Left renal cortex interstitium (tissue), 4 donors: Measurements from ENCODE around the gene SLA2. TPM values are rescaled to one million over a fixed set of nuclear protein-coding genes. Genes with fewer than 3 reads are reported as not detected.
"Not testable (repeated sequence)": the region's sequence is repeated elsewhere in the genome, so short reads cannot be mapped to it uniquely, and the experiment has no call there.

Experiments
- DNase-seq, 4 donors: peaks; one replicate each; pipeline ENCODE4 v3.0.0-alpha.2; 2013; ENCODE audit warnings: low read depth in 4 of 4, low spot score in 2 of 4, missing footprints in 1 of 4
- polyA plus RNA-seq, 4 donors: library from polyadenylated mRNA; unstranded; fragments of 120-200 nt; gene quantifications; one replicate each; pipeline ENCODE4 v1.2.1, GENCODE V29; 2013; ENCODE audit not compliant: insufficient read length in 4 of 4

SLA2 gene
- polyA plus RNA-seq, 4 donors: 0.33 to 0.47 (median 0.40) TPM

GRCh38 chr20:36578356-36579041, 67.5 kb downstream of the SLA2 start:
- DNase-seq: no peak

DNA sequence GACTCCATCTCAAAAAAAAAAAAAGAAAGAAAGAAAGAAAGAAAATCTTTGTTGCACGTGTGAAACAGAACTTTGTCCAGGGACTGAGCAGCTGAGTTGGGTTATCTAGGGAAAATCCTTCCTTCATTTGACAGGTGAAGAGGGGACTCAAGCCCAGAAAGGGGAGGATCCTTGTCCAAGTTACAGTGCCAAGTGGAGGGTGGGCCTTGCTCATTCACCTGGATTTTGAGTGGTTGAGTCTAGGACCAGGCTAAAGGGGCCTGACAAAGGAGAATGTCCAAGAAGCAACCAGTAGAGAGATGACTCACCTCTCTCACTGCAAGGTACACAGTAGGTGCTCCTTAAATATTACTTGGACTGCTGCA, 69.9 kb downstream of the SLA2 start:
- DNase-seq: no peak

- peak; percentile 54 to 61 (median 57) for DNase-seq
Observed at GRCh38 chr20:36574366-36575135, 71.4 kb downstream of the SLA2 start.

DNA sequence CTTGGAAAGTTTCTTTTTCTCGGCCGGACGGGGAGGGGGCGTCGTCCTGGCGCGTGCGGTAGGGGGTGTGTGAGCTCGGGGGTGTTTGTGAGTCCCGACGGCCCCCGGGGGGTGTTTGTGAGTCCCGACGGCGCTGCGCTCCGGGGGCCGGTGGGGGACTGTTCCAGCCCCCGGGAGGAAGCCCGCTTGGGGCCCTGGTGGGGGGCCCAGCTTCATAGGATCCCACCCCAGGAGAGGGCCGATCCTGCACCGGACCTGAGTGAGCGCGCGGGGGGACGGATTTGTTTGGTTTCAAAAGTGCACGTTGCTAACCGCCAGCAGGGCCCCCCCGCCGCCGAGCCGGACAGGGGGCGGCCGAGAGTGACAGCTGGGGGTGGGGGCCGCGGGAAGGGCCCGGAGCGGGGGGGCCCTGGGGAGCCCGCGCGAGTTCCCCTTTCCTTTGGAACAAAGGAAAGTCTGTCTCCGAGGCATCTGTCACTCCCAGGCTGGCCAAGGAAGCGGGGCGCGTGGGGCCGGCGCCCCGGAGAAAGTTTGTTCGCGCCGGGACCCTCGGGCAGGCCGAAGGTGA, 72.1 kb downstream of the SLA2 start:
- peak in 2 of 4 donors; percentile 21 to 23 for DNase-seq

DNA sequence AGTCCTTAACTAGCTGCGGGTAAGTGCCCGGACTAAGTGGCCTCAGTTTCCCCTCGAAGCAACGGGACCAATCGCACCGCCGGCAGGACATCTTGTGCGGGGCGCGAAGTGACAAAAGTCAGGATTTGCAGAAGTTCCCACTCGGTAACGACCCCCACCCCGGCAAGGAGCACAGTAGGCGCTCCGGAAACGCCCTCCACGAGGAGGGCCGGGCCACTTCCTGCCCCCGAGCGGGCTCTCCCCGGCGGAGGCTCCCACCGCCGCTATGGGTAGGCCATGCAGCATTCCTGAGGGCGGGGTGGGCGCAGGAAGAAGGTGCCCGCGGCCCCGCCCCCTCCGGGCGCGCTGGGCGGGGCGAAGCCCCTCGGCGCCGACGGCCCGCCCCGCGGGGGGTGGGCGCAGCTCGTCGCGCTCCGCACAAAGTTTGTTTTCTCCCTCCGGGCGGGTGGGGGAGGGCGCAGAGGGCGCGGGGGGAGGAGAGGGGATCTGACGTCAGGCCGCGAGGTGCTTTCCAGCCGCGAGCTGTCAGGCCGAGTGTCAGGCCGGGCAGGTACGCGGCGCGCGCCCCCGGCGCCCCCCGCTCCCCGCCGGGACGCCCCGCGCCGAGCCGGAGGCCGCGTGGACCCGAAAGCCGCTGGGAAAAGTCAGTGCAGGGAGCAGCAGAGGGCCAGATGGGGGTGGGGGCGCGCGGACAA, 72.7 kb downstream of the SLA2 start, which contains the start of gene TGIF2:
Gene TGIF2, plus strand, starts transcription at position 495 of the 695 bp plus-strand sequence. CDS start 5,178 bp downstream, outside the sequence.
- peak; percentile 56 to 91 (median 84) for DNase-seq

GRCh38 chr20:36572701-36573102, 73.3 kb downstream of the SLA2 start:
- peak in 1 of 4 donors; percentile 27 for DNase-seq

- peak; percentile 39 to 60 (median 42) for DNase-seq
Observed at GRCh38 chr20:36571564-36572504, 74.2 kb downstream of the SLA2 start.

DNA sequence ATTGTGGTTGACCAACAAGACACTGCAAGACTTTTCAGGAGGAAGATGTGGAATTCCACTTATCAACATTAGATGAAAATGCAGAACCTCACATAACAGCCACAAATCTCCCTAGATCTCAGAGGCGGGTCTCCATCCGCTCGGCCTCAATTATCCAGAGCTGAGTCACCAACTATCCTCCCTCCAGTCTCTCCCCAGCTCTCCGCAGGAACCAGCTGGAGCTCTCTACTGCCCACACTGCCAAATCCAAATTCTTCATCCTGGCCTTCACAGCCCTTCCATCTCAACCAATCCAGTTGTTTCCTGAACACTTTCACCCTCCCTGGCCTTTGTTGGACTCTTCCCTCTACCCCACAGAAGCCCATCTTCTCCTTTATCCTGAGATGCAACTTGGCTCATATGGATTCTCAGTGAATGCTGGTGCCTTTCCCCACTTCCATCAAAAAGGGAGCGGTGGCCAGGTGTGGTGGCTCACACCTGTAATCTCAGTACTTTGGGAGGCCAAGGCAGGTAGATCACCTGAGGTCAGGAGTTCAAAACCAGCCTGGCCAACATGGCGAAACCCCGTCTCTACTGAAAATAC, 76.1 kb downstream of the SLA2 start:
- no peak for DNase-seq

DNA sequence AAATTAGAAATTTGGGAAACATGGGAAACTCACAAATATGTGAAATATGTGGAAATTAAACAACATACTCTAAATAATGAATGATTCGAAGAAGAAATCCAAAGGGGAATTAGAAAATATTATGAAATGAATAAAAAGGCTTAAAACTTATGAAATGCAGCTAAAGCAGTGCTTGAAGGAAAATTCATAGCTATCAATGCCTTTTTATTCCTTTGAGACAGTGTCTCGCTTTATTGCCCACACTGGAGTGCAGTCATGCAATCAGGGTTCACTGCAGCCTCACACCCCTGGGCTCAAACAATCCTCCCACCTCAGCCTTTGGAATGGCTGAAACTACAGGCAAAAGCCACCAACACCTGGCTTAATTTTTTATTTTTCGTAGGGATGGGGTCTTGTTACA, 80.5 kb downstream of the SLA2 start:
- DNase-seq: no peak

DNA sequence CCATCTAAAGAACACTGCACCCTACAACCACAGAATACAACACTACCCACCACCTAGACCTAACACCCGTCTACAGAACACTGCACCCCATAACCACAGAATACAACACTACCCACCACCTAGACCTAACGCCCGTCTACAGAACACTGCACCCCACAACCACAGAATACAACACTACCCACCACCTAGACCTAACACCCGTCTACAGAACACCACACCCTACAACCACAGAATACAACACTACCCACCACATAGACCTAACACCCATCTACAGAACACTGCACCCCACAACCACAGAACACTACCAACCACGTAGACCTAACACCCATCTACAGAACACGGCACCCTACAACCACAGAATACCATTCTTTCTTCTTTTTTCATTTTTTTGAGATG, 81.3 kb downstream of the SLA2 start:
- not testable (repeated sequence) for DNase-seq

- not testable (repeated sequence) for DNase-seq
Observed at GRCh38 chr20:36564078-36564725, 81.8 kb downstream of the SLA2 start.

- no peak for DNase-seq
Observed at GRCh38 chr20:36563374-36563773, 82.6 kb downstream of the SLA2 start.

GRCh38 chr20:36562724-36563123, 83.3 kb downstream of the SLA2 start:
- no peak for DNase-seq

Other genes with a start within 250 kb of the SLA2 start
- gene MYL9, start 104.7 kb downstream of the SLA2 start, polyA plus RNA-seq: 100 to 1,000 TPM; 216 to 331 (median 230) TPM
- gene TGIF2, start 72.6 kb downstream of the SLA2 start, polyA plus RNA-seq: 10 to 100 TPM; 55.1 to 66.1 (median 59.5) TPM
- 10 to 100 TPM; 56.5 to 77.5 (median 71.0) TPM for gene RAB5IF, start 40.4 kb downstream of the SLA2 start, polyA plus RNA-seq
- 10 to 100 TPM; 30.1 to 34.5 (median 32.8) TPM for gene NDRG3, start 99.9 kb upstream of the SLA2 start, polyA plus RNA-seq
- 10 to 100 TPM; 16.6 to 22.4 (median 18.1) TPM for gene DSN1, start 127.6 kb upstream of the SLA2 start, polyA plus RNA-seq
- gene TLDC2, start 229.9 kb upstream of the SLA2 start, polyA plus RNA-seq: 1 to 10 TPM; 2.6 to 5.5 (median 3.2) TPM